HG03097 (cell line): ENCODE data around the gene HOXC13.

Source experiments
- ATAC-seq: cut with Tn5 transposase; IDR thresholded peaks from one replicate; pipeline ENCODE4 v1.9.1; 2021; ENCODE audit not compliant: unreplicated experiment, low FRiP score

HOXC13 gene

GRCh38 chr12:53968214-53969127 is 29.8 kb downstream of the HOXC13 start:
- ATAC-seq: no peak

GRCh38 chr12:53969588-53970259 is 31.1 kb downstream of the HOXC13 start:
- no peak for ATAC-seq

GRCh38 chr12:53970451-53970850 is 31.8 kb downstream of the HOXC13 start:
- no peak for ATAC-seq

- ATAC-seq: no peak
These were observed 32.5 kb downstream of the HOXC13 start for GRCh38 chr12:53971129-53971528.

GRCh38 chr12:53971686-53972085 is 33.1 kb downstream of the HOXC13 start:
- ATAC-seq: no peak

- ATAC-seq: no peak
These were observed 33.6 kb downstream of the HOXC13 start for GRCh38 chr12:53972152-53972702.

GRCh38 chr12:53972722-53973235 is 34.1 kb downstream of the HOXC13 start, which contains the start of gene HOXC11:
Gene HOXC11, plus strand, starts transcription at chr12:53973126. Its CDS starts 116 bp downstream, at chr12:53973242.
- ATAC-seq: no peak

GRCh38 chr12:53973236-53974042 is 34.8 kb downstream of the HOXC13 start:
- ATAC-seq: no peak

- no peak for ATAC-seq
These were observed 35.7 kb downstream of the HOXC13 start, which contains the start of gene HOTAIR for GRCh38 chr12:53974084-53975063. Gene HOTAIR, minus strand, starts transcription at chr12:53974954.

GRCh38 chr12:53975064-53975471 is 36.4 kb downstream of the HOXC13 start:
- no peak for ATAC-seq

GRCh38 chr12:53975479-53976152 is 37.0 kb downstream of the HOXC13 start:
- ATAC-seq: no peak

- ATAC-seq: no peak
These were observed 37.7 kb downstream of the HOXC13 start for GRCh38 chr12:53976172-53976822.

- no peak for ATAC-seq
These were observed 38.4 kb downstream of the HOXC13 start for GRCh38 chr12:53976823-53977595.

- ATAC-seq: no peak
These were observed 39.2 kb downstream of the HOXC13 start for GRCh38 chr12:53977596-53978445.

GRCh38 chr12:53978477-53979356 is 40.1 kb downstream of the HOXC13 start:
- ATAC-seq: no peak
